Measurements from ENCODE around the gene NOPCHAP1.

Gene NOPCHAP1

DNA sequence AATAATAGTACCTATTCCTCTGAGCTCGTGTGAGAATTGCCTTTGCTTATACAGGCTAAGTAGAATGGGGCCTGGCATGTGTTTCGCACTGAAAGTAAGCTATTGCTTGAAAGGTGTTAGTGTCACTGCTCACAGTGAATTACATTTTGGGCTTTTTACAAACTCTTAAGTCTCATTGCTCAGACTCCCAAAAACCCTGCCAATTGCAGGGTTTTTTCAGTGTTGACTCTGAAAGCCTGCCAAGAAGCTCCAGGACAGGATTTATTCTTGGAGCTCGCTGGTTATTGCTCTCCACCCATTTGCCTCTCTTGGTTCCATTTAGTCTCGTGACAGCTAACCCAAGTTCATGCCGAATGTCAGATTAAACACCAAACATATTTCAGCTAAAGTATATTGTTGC is 39.8 kb downstream of the NOPCHAP1 start:
- no peak for DNase-seq

DNA sequence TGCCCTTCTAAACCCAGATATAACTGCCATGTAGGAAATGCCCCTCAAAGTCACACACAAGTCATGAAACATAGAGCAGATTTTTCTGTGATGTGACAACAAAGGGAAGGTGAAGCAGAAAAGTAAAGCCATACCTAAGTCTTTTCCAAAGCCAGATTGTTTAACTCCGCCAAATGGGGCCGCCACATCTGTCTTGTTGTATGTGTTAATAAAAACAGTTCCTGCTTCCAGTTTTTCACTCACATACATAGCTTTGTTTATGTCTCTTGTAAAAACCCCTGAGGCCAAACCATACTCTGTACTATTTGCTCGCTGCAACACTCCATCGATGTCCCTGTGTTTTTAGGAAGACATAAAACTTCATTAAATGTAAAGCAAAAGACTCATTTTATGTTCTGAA is 40.3 kb downstream of the NOPCHAP1 start:
- no peak for DNase-seq

DNA sequence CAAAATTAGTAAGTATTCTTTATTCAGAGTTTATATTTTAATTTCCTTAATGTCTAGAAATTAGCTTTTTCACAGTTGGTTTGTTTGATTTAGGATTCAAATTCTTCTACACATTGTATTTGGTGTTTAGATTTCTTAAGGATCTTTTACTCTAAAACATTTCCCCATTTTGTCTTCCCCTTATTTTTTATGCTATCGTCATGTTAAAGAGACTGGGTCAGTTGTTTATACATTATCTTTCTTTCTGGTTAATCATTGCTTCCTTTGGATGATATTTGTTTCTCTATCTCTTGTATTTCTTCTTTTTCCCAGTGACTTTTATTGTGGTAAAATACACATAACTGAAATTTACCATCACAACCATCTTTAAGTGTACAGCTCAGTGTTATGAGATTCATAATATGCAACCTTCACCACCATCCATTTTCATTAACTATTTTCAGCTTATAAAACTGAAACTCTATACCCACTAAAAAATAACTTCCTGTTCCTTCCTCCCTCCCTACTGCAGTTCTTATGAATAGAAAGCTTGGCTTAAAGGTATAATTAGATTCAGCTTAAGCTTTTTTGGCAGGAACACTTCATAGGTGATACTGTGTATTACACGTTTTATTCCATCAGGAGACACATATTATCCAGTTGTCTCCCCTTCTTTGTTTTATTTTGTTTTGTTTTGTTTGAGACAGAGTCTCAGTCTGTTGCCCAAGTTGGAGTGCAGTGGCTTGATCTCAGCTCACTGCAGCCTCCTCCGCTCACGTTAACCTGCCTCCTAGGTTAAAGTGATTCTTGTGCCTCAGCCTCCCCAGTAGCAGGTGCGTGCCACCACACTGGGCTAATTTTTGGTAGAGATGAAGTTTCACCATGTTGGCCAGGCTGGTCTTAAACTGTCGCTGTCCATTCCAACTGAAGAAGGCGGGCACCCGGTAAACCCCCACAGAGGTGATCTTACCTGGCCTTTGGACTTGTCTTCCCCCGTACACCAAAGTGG is 45.0 kb downstream of the NOPCHAP1 start:
- DNase-seq = no peak

DNA sequence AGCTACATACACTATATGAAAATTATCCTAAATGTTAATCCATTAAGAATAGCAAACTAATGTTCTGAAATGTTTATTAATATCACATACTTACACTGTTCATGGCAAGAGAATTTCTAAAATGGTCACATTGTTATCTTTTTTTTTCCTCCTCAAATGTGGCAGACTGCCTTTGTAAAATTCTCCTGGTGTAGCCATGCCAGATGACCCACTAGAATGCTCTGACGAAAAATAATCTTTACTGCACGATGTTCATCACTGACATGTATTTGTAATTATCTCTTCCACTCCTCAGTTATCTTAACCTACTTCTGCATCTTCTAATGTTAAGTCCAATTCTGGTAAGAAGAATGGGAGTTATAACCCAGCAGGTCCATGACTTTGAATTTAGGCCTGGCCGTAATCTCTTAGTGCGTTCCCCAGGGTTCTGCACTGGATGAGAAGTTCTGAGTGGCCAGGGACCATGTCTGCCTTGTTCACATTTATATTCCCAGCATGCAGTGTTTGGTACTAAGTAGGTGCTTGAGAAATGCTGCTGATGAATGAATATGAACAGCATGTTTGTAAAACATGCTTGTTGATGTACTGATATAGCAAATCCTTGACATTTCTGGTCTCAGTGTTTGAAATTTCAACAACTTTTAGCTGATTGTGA is 46.7 kb downstream of the NOPCHAP1 start:
- DNase-seq = no peak

DNA sequence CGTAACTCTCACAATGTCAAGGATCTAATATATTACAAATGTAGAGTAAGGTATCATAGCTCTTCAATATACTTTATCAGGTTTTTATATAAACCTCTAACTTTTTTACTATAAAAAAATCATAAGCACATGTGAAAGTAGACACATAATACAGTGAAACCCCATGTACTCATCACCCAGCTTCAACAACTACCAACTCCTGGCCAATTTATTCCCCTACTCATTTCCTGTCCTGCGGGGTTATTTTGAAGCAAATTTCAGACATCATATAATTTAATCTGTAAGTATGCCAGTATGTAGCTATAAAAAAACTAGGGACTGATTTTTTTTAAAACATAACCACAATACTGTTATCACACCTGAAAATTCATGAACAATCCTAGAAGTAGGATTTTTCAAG is 47.7 kb downstream of the NOPCHAP1 start:
- no peak for DNase-seq
